H1 (cell line): ENCODE results near the gene CLIC1. TPM values are rescaled to one million over a fixed set of nuclear protein-coding genes. Genes with fewer than 3 reads are reported as not detected.
A peak's percentile ranks its signal among the peaks of the same experiment; 100 is the strongest.

Experiments
- CTCF ChIA-PET: fragments of 300-600 bp; sonication (Branson Sonifier 250); formaldehyde crosslinking; loops from one replicate; lab custom pipeline; 2021; ENCODE audit not compliant: partially characterized antibody; lab: Charles Lee
- POLR2A ChIA-PET: fragments of 300-600 bp; sonication (Branson Sonifier 250); formaldehyde crosslinking; loops from one replicate; lab custom pipeline; 2021; ENCODE audit warnings: inconsistent platforms; ENCODE audit not compliant: partially characterized antibody; lab: Charles Lee
- DNase-seq, 2 experiments: peaks; one replicate each; pipeline versions ENCODE4 v3.0.0 to v3.0.0-alpha.2; 2010 to 2022; ENCODE audit warnings: low spot score in 2 of 2, low read depth in 1 of 2, mixed read lengths in 1 of 2
- FAIRE-seq: peaks from 2 replicates; lab custom pipeline; 2011; peaks lifted over from hg19 to GRCh38; lab: Jason Lieb, UNC
- H2AFZ ChIP-seq: 2 replicates; pipeline ENCODE4 v1.8.1; 2012; ENCODE audit warnings: low read length, inconsistent platforms
- H2AK5ac ChIP-seq: 2 replicates; pipeline ENCODE4 v1.6.1; 2013; ENCODE audit warnings: low read depth, low read length
- H2BK120ac ChIP-seq: replicated peaks from 2 replicates; pipeline ENCODE3; 2013; ENCODE audit warnings: low read depth, low read length, inconsistent platforms
- H2BK12ac ChIP-seq: 2 replicates; pipeline ENCODE4 v1.6.1; 2013; ENCODE audit warnings: low read depth, low read length
- H2BK15ac ChIP-seq: 2 replicates; pipeline ENCODE4 v1.6.1; 2013; ENCODE audit warnings: low read length
- H2BK20ac ChIP-seq: 2 replicates; pipeline ENCODE4 v1.6.1; 2013; ENCODE audit warnings: low read length
- H2BK5ac ChIP-seq: 2 replicates; pipeline ENCODE4 v1.6.1; 2013; ENCODE audit warnings: low read depth, low read length
- H3K14ac ChIP-seq: 2 replicates; pipeline ENCODE4 v1.6.1; 2013; ENCODE audit warnings: inconsistent platforms; ENCODE audit not compliant: insufficient read length
- H3K18ac ChIP-seq: 2 replicates; pipeline ENCODE4 v1.6.1; 2013; ENCODE audit warnings: low read length; ENCODE audit errors: extremely low read depth
- H3K23ac ChIP-seq: 2 replicates; pipeline ENCODE4 v1.6.1; 2013; ENCODE audit warnings: inconsistent platforms; ENCODE audit not compliant: insufficient read length
- H3K23me2 ChIP-seq: 2 replicates; pipeline ENCODE4 v1.6.1; 2013; ENCODE audit warnings: low read depth, low read length
- H3K27ac ChIP-seq: 2 replicates; pipeline ENCODE4 v1.6.1; 2011; ENCODE audit warnings: low read depth, low read length, inconsistent platforms
- H3K27me3 ChIP-seq, 4 experiments: replicated peaks in 1 of 4; 1 replicate in 1 of 4; 2 replicates in 3 of 4; pipeline versions ENCODE4 v1.6.1 to v1.8.1; 2011 to 2013; ENCODE audit warnings: low read length in 3 of 4, mild to moderate bottlenecking in 3 of 4, inconsistent platforms in 2 of 4, mixed read lengths in 2 of 4, moderate library complexity in 1 of 4; ENCODE audit not compliant: control insufficient read depth in 3 of 4, insufficient read depth in 3 of 4; ENCODE audit errors: extremely low read depth in 1 of 4
- H3K36me3 ChIP-seq, 4 experiments: 2 replicates each; pipeline versions ENCODE4 v1.6.1 to v1.8.1; 2011 to 2013; ENCODE audit warnings: mild to moderate bottlenecking in 4 of 4, low read length in 3 of 4, moderate library complexity in 2 of 4, control low read depth in 1 of 4, inconsistent platforms in 1 of 4; ENCODE audit not compliant: insufficient read depth in 4 of 4, control insufficient read depth in 2 of 4
- H3K4ac ChIP-seq: replicated peaks from 2 replicates; pipeline ENCODE3; 2013; ENCODE audit warnings: low read length, low read depth, mixed read lengths, inconsistent platforms; ENCODE audit not compliant: insufficient read length
- H3K4me1 ChIP-seq, 4 experiments: replicated peaks in 1 of 4; 1 replicate in 1 of 4; 2 replicates in 3 of 4; pipeline versions ENCODE4 v1.6.1 to v1.8.1; 2011 to 2013; ENCODE audit warnings: low read length in 3 of 4, inconsistent platforms in 2 of 4, mixed read lengths in 1 of 4; ENCODE audit not compliant: insufficient read depth in 4 of 4, control insufficient read depth in 3 of 4
- H3K4me2 ChIP-seq, 2 experiments: 2 replicates each; pipeline versions ENCODE4 v1.6.1 to v1.8.1; 2011 to 2013; ENCODE audit warnings: low read depth in 2 of 2, low read length in 2 of 2, control low read depth in 1 of 2, inconsistent platforms in 1 of 2, mild to moderate bottlenecking in 1 of 2; ENCODE audit not compliant: insufficient read depth in 1 of 2
- H3K4me3 ChIP-seq, 4 experiments: fragments of 200-600, 300-600 bp in 1 of 4; sonication (generic), shearing (Covaris generic), sonication (Bioruptor Twin) in 1 of 4; 2 replicates each; pipeline versions ENCODE4 v1.5.1 to v1.8.1; 2011 to 2016; ENCODE audit warnings: low read length in 4 of 4, low read depth in 3 of 4, control low read depth in 2 of 4, inconsistent platforms in 2 of 4, mild to moderate bottlenecking in 2 of 4, mixed read lengths in 1 of 4, moderate library complexity in 1 of 4; ENCODE audit not compliant: insufficient read depth in 2 of 4; ENCODE audit errors: extremely low read depth in 1 of 4
- H3K56ac ChIP-seq: replicated peaks from 2 replicates; pipeline ENCODE3; 2013; ENCODE audit warnings: low read depth, mild to moderate bottlenecking, mixed read lengths, low read length, inconsistent platforms; ENCODE audit not compliant: insufficient read length
- H3K79me1 ChIP-seq: 2 replicates; pipeline ENCODE4 v1.6.1; 2013; ENCODE audit warnings: low read depth, low read length, control low read depth
- H3K79me2 ChIP-seq, 2 experiments: 2 replicates each; pipeline versions ENCODE4 v1.6.1 to v1.8.1; 2012 to 2013; ENCODE audit warnings: low read length in 2 of 2, mild to moderate bottlenecking in 2 of 2, inconsistent platforms in 1 of 2; ENCODE audit not compliant: insufficient read depth in 2 of 2, control insufficient read depth in 1 of 2
- H3K9ac ChIP-seq, 4 experiments: replicated peaks in 1 of 4; 1 replicate in 1 of 4; 2 replicates in 3 of 4; pipeline versions ENCODE4 v1.6.1 to v1.8.1; 2011 to 2013; ENCODE audit warnings: low read depth in 3 of 4, low read length in 3 of 4, control low read depth in 2 of 4, mild to moderate bottlenecking in 2 of 4, moderate library complexity in 2 of 4, inconsistent platforms in 1 of 4; ENCODE audit errors: extremely low read depth in 1 of 4
- H3K9me3 ChIP-seq, 2 experiments: 2 replicates each; pipeline versions ENCODE4 v1.6.1 to v1.8.1; 2012 to 2013; ENCODE audit warnings: mild to moderate bottlenecking in 2 of 2, moderate library complexity in 2 of 2, control low read depth in 1 of 2, inconsistent platforms in 1 of 2, low read depth in 1 of 2, low read length in 1 of 2, mixed read lengths in 1 of 2; ENCODE audit not compliant: insufficient read depth in 2 of 2
- H4K20me1 ChIP-seq, 2 experiments: replicated peaks in 1 of 2; 2 replicates each; pipeline versions ENCODE3 to v1.8.1; 2011 to 2013; ENCODE audit warnings: inconsistent platforms in 2 of 2, low read length in 2 of 2, mild to moderate bottlenecking in 1 of 2; ENCODE audit not compliant: insufficient read depth in 2 of 2, control insufficient read depth in 1 of 2
- H4K5ac ChIP-seq: 2 replicates; pipeline ENCODE4 v1.6.1; 2013; ENCODE audit warnings: low read length, low read depth, mixed read lengths, inconsistent platforms; ENCODE audit not compliant: insufficient read length
- H4K8ac ChIP-seq: 2 replicates; pipeline ENCODE4 v1.8.0; 2013; ENCODE audit warnings: mild to moderate bottlenecking, moderate library complexity, low read length, inconsistent platforms; ENCODE audit not compliant: insufficient read depth; ENCODE audit errors: extremely low read depth
- H4K91ac ChIP-seq: replicated peaks from 2 replicates; pipeline ENCODE3; 2013; ENCODE audit warnings: low read length, mixed read lengths, inconsistent platforms; ENCODE audit not compliant: insufficient read length
- NRF1 ChIP-seq: IDR thresholded peaks from 2 replicates; pipeline ENCODE4 v1.6.1; 2011; ENCODE audit warnings: mild to moderate bottlenecking, low read depth, low read length, improper control_type of control experiment
- POLR2AphosphoS5 ChIP-seq: IDR thresholded peaks from 2 replicates; pipeline ENCODE4 v1.6.1; 2011; ENCODE audit warnings: low read depth, low read length
- SAP30 ChIP-seq: fragments of 300-600 bp; sonication (generic); IDR thresholded peaks from 2 replicates; pipeline ENCODE4 v1.7.1; 2012; ENCODE audit warnings: low read length, moderate library complexity, mild to moderate bottlenecking, inconsistent platforms; ENCODE audit not compliant: insufficient read depth, insufficient replicate concordance
- SP1 ChIP-seq: IDR thresholded peaks from 2 replicates; pipeline ENCODE4 v1.6.1; 2011; ENCODE audit warnings: low read depth, low read length
- TEAD4 ChIP-seq: IDR thresholded peaks from 2 replicates; pipeline ENCODE4 v1.6.1; 2012; ENCODE audit warnings: low read depth, low read length, inconsistent platforms, mixed read lengths
- WGBS, 2 experiments: shearing (Covaris generic) in 1 of 2; methylation state at CpG; one replicate each; pipeline versions ENCODE4 v1.1.6 to v1.1.7; 2013 to 2015; ENCODE audit warnings: low lambda C conversion rate in 2 of 2, mixed read lengths in 2 of 2, inconsistent platforms in 1 of 2, low coverage in 1 of 2, missing lambda C conversion rate in 1 of 2; ENCODE audit not compliant: insufficient replicate concordance in 2 of 2, insufficient coverage in 1 of 2, insufficient read length in 1 of 2; ENCODE audit errors: extremely low coverage in 1 of 2, missing lambda C conversion rate in 1 of 2; 5-methylcytosine and 5-hydroxymethylcytosine counted together
- polyA plus RNA-seq, 7 experiments: library from polyadenylated mRNA; depleted of rRNA in 3 of 7; stranded (reverse) in 5 of 7; unstranded in 2 of 7; fragments of >200 nt in 5 of 7; fragments of 200-250 nt in 2 of 7; gene quantifications; 1 replicate in 5 of 7; 2 replicates in 1 of 7; 4 replicates in 1 of 7; pipeline versions ENCODE4 v1.2.1 to v1.2.3, GENCODE V29; 2011 to 2013; ENCODE audit warnings: missing spikeins in 2 of 7, mixed read lengths in 2 of 7
- total RNA-seq: library from RNA; stranded (reverse); fragmentation: NEBNext Ultra II Directional; extraction: Animal tissue kit (Norgen Biotek cat#: 25700); gene quantifications from 2 replicates; pipeline ENCODE4 v1.2.1, GENCODE V29; 2021

The CLIC1 gene
- total and polyA plus RNA-seq, 2 of the 8 experiments (the other 6 are each of a cell fraction or from before 2014, with no cell fraction given): 250 to 277 TPM

GRCh38 chr6:31785475-31785874 lies 49.1 kb upstream of the CLIC1 start:
- Histone ChIP-seq H3K4me1 (no peaks in the 10 kb centered on the region), H3K23ac (no peak overlapping the region), H3K23me2 (0 out of 2 replicates have a peak, but pooled peaks cover 1% of the 10 kb centered on the region), H3K56ac (no peak overlapping the region), H4K5ac (no peak overlapping the region), H2BK120ac (no peak overlapping the region), H4K91ac (no peak overlapping the region), H4K20me1 (peaks cover 1 to 3% of the 10 kb centered on the region in 2 experiments), H3K4ac (no peak overlapping the region), H2AK5ac (no peak overlapping the region), H3K18ac (no peak overlapping the region), H3K27me3 (no peaks in the 10 kb centered on the region; a peak in 1 of 7 replicates), H3K4me2 (no peak overlapping the region), H4K8ac (peak overlapping the region; percentile 57; the same call in 1 of the 2 replicates), H2BK5ac (no peak overlapping the region), H3K79me2 (no peaks in the 10 kb centered on the region), H2AFZ (no peak overlapping the region), H2BK15ac (no peak overlapping the region), H2BK12ac (no peak overlapping the region), H3K9me3 (no peaks in the 10 kb centered on the region), H2BK20ac (no peak overlapping the region), H3K79me1 (no peaks in the 10 kb centered on the region), H3K36me3 (peaks cover 32 to 71% (median 43%) of the 10 kb centered on the region in 4 experiments), H3K27ac (no peak overlapping the region), H3K9ac (no peak overlapping the region), H3K14ac (no peak overlapping the region), H3K4me3 (no peak overlapping the region)
- TF ChIP-seq POLR2AphosphoS5 (no peak), SP1 (no peak), SAP30 (no peak), TEAD4 (no peak), NRF1 (no peak)
- no peak for FAIRE-seq
- CTCF ChIA-PET: interaction anchor here (0.6 to 15.6 kb wide), 4 partner anchors 11 to 264 kb away, joined by 3 to 228 read pairs (median 6); partner anchors contain the start of genes VARS1 and VWA7
- no peak for DNase-seq
- POLR2A ChIA-PET: interaction anchor here (0.6 to 10.3 kb wide), 10 partner anchors 9 to 146 kb away, joined by 3 to 85 read pairs (median 3); partner anchors contain the start of genes CLIC1, VARS1 and VWA7
- WGBS, 2 experiments: 98% methylated on average over 11 of the region's 11 CpGs; no CpG with 5 or more reads in 1 of the 2 experiments
